ENCODE measurements around the gene SYT6. TPM values are rescaled to one million over a fixed set of nuclear protein-coding genes. Genes with fewer than 3 reads are reported as not detected.

Gene SYT6
- total RNA-seq, 1 experiment from 2014 or later: 77.2 TPM

GRCh38 chr1:114196992-114197907, 43.6 kb upstream of the SYT6 start:
- H3K4me1 Mint-ChIP-seq: peaks cover 12% of the 10 kb centered on the region in 2 experiments
- Histone ChIP-seq H4K91ac (ENCODE audit: insufficient read length, low read depth, low read length) (no peak overlapping the region), H2BK5ac (ENCODE audit: insufficient read length, low read length) (no peak overlapping the region), H4K5ac (ENCODE audit: insufficient read length, low read depth, low read length) (no peak overlapping the region), H3K4me2 (ENCODE audit: insufficient read depth, insufficient read length, low read length) (no peak overlapping the region), H3K18ac (ENCODE audit: insufficient read length, low read depth, low read length) (no peak overlapping the region), H3K9ac (ENCODE audit: extremely low read depth, insufficient read length, low read length) (no peak overlapping the region), H3T11ph (ENCODE audit: low read length) (no peak overlapping the region), H3K56ac (ENCODE audit: insufficient read length, low read depth, low read length) (no peak overlapping the region), H3K79me1 (ENCODE audit: insufficient read depth, low read depth, low read length, poor library complexity, severe bottlenecking) (no peaks in the 10 kb centered on the region), H3K14ac (ENCODE audit: insufficient read depth, low read length) (no peak overlapping the region), H3K23me2 (ENCODE audit: insufficient read length, low read depth, low read length, poor library complexity, severe bottlenecking) (peaks cover 1% of the 10 kb centered on the region), H3K4ac (ENCODE audit: low read depth, low read length) (no peak overlapping the region), H3K9me3 (ENCODE audit: control insufficient read depth, low read depth, low read length) (no peaks in the 10 kb centered on the region), H2BK15ac (ENCODE audit: low read depth, low read length) (no peak overlapping the region), H3K27me3 (ENCODE audit: insufficient read depth, low read length) (no peaks in the 10 kb centered on the region; the same call in 1 of the 2 replicates), H3K23ac (ENCODE audit: insufficient read length, low read depth, low read length) (no peak overlapping the region), H2AK5ac (ENCODE audit: insufficient read length, low read length) (no peak overlapping the region), H4K20me1 (ENCODE audit: control insufficient read depth, insufficient read depth, insufficient read length) (no peaks in the 10 kb centered on the region), H2BK120ac (ENCODE audit: low read depth, low read length, poor library complexity, severe bottlenecking) (no peak overlapping the region), H4K8ac (replicated peaks; ENCODE audit: insufficient read length, low read depth, low read length) (no peak overlapping the region), H2BK12ac (ENCODE audit: insufficient read length, low read depth, low read length) (no peak overlapping the region), H3K79me2 (ENCODE audit: insufficient read depth, low read length) (no peaks in the 10 kb centered on the region), H3K27ac (ENCODE audit: insufficient read length, low read depth, low read length) (no peak overlapping the region), H2BK20ac (ENCODE audit: low read depth, low read length, poor library complexity, severe bottlenecking) (no peak overlapping the region), H2AFZ (ENCODE audit: low read length) (no peak overlapping the region), H3K4me1 (ENCODE audit: insufficient read depth, low read length) (peaks cover 2% of the 10 kb centered on the region)
- H3K27me3 Mint-ChIP-seq (ENCODE audit: low read depth): peaks cover 71% of the 10 kb centered on the region
- no peak overlapping the region; a peak in 1 of 7 replicates for H3K27ac Mint-ChIP-seq
- H3K36me3 Mint-ChIP-seq (ENCODE audit: insufficient read depth in 1 of 3, low read depth in 3 of 3): no peaks in the 10 kb centered on the region
- DNase-seq: no peak
- no peaks in the 10 kb centered on the region; a peak in 1 of 5 replicates for H3K9me3 Mint-ChIP-seq
- no peak overlapping the region for H3K4me3 Mint-ChIP-seq
- no CpG with 5 or more reads among the region's 3 CpGs for WGBS (ENCODE audit: extremely low coverage, insufficient read length, low lambda C conversion rate)
- TF ChIP-seq CTCF (conservative IDR thresholded peaks at IDR 0.05): no peak
